ENCODE measurements around the gene ITM2B. TPM values are rescaled to one million over a fixed set of nuclear protein-coding genes. Genes with fewer than 3 reads are reported as not detected.

ITM2B gene
- polyA plus RNA-seq, 1 donor (not counting 4 experiments of a cell fraction or from before 2014, with no cell fraction given), result 401 TPM

DNA sequence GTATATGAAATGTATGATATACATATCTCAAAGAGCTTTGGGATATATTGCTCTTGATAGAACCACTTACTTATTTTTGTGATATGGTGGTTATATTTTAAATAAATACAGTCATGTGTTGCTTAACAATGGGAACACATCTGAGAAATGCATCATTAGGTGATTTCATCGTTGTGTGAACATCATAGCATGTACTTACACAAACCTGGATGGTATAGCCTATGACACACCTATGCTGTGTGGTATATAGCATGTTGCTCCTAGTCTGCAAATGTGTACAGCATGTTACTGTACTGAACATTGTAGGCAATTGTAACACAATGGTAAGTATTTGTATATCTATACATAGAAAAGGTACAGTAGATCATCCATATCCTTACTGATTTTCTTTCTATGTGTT lies 78.2 kb downstream of the ITM2B start:
- FAIRE-seq, result no peak
- no peak for DNase-seq (ENCODE audit: low read depth, low spot score)

DNA sequence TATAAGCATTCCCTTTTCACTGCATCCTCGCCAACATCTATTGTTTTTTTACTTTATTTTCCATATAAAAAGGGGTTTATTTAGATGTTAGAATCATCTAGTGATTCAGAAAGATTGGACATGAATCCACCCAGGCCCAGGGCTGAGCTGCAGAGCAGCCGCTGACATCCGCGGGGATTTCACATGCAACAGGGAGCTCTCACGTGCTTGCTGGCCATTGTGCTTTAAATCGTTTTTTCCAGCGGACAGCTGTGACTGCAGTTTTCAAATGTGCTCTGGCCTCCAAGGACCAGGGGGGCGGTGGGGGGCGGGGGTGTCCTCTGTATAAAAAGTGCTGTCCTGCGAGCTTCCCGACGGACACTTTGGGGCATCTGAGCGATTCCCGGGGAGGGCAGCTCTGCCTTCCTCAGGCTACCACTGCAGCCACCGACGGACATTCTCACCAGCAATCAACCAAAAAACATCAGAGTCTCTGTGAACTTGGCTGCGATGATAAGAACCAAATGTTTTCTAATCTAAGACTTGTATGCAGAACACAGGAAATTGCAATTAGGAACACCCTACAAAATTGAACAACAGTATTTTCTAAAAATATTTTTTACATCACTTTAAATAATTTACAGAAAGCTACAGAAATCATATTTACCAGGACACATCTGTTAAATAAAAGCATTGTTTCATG lies 83.1 kb downstream of the ITM2B start:
- DNase-seq (ENCODE audit: low read depth, low spot score) (no peak), FAIRE-seq (no peak)
- Histone ChIP-seq H4K20me1 (ENCODE audit: control insufficient read depth, extremely low read depth, insufficient read depth, low read length) (no peaks in the 10 kb centered on the region), H3K4me3 (ENCODE audit: control insufficient read depth in 2 of 3, extremely low read depth in 1 of 3, insufficient read depth in 2 of 3, low read depth in 1 of 3, low read length in 3 of 3) (no peak overlapping the region), H3K27ac (ENCODE audit: control insufficient read depth, insufficient read depth, low read length) (no peak overlapping the region), H3K9me1 (ENCODE audit: control insufficient read depth, extremely low read depth, insufficient read depth, low read length) (no peaks in the 10 kb centered on the region), H3K4me1 (ENCODE audit: control insufficient read depth, extremely low read depth, insufficient read depth, low read length) (peaks cover 2% of the 10 kb centered on the region), H2AFZ (ENCODE audit: control insufficient read depth, low read length) (no peak overlapping the region), H3K9me3 (ENCODE audit: control insufficient read depth, low read depth, low read length) (no peaks in the 10 kb centered on the region), H3K4me2 (ENCODE audit: control insufficient read depth, extremely low read depth, insufficient read depth, low read depth, low read length) (no peak overlapping the region), H3K36me3 (ENCODE audit: control insufficient read depth in 2 of 2, extremely low read depth in 1 of 2, insufficient read depth in 2 of 2, low read length in 2 of 2) (peaks cover 2 to 4% of the 10 kb centered on the region in 2 experiments), H3K27me3 (ENCODE audit: control insufficient read depth, extremely low read depth, insufficient read depth, low read length) (no peaks in the 10 kb centered on the region), H3K9ac (ENCODE audit: control insufficient read depth, extremely low read depth, insufficient read depth, low read length) (no peak overlapping the region), H3K79me2 (ENCODE audit: control insufficient read depth, insufficient read depth, low read length) (peaks cover 18% of the 10 kb centered on the region)
- dilution Hi-C loops (cut with MboI; ENCODE audit: extremely low pct_ligation_motif_present, low sequenced_read_pairs), result no loop called here
- no peak for TF ChIP-seq EZH2 (IDR thresholded peaks at IDR 0.05; ENCODE audit: low read length)
- TF ChIP-seq, protein P1, sequence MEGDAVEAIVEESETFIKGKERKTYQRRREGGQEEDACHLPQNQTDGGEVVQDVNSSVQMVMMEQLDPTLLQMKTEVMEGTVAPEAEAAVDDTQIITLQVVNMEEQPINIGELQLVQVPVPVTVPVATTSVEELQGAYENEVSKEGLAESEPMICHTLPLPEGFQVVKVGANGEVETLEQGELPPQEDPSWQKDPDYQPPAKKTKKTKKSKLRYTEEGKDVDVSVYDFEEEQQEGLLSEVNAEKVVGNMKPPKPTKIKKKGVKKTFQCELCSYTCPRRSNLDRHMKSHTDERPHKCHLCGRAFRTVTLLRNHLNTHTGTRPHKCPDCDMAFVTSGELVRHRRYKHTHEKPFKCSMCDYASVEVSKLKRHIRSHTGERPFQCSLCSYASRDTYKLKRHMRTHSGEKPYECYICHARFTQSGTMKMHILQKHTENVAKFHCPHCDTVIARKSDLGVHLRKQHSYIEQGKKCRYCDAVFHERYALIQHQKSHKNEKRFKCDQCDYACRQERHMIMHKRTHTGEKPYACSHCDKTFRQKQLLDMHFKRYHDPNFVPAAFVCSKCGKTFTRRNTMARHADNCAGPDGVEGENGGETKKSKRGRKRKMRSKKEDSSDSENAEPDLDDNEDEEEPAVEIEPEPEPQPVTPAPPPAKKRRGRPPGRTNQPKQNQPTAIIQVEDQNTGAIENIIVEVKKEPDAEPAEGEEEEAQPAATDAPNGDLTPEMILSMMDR (optimal IDR thresholded peaks at IDR 0.05 in 1 of 3, IDR thresholded peaks at IDR 0.05 in 1 of 3, conservative IDR thresholded peaks at IDR 0.05 in 1 of 3; ENCODE audit: extremely low read depth in 1 of 3, insufficient read depth in 2 of 3, low read length in 3 of 3), result no peak

More for the DNA sequence above, 78.2 kb downstream of the ITM2B start:
- TF ChIP-seq, protein P1 (optimal IDR thresholded peaks at IDR 0.05 in 1 of 3, IDR thresholded peaks at IDR 0.05 in 1 of 3, conservative IDR thresholded peaks at IDR 0.05 in 1 of 3; ENCODE audit: extremely low read depth in 1 of 3, insufficient read depth in 2 of 3, low read length in 3 of 3), result no peak
- TF ChIP-seq EZH2 (IDR thresholded peaks at IDR 0.05; ENCODE audit: low read length), result no peak
- H3K4me1 ChIP-seq (ENCODE audit: control insufficient read depth, extremely low read depth, insufficient read depth, low read length), result peaks cover 2% of the 10 kb centered on the region
- H3K36me3 ChIP-seq (ENCODE audit: control insufficient read depth in 2 of 2, extremely low read depth in 1 of 2, insufficient read depth in 2 of 2, low read length in 2 of 2), result no peaks in the 10 kb centered on the region
- no peak overlapping the region for H3K4me3 ChIP-seq (ENCODE audit: control insufficient read depth in 2 of 3, extremely low read depth in 1 of 3, insufficient read depth in 2 of 3, low read depth in 1 of 3, low read length in 3 of 3)
- no peaks in the 10 kb centered on the region for H3K9me1 ChIP-seq (ENCODE audit: control insufficient read depth, extremely low read depth, insufficient read depth, low read length)
- no peaks in the 10 kb centered on the region for H4K20me1 ChIP-seq (ENCODE audit: control insufficient read depth, extremely low read depth, insufficient read depth, low read length)
- H3K4me2 ChIP-seq (ENCODE audit: control insufficient read depth, extremely low read depth, insufficient read depth, low read depth, low read length), result no peak overlapping the region
- H3K9me3 ChIP-seq (ENCODE audit: control insufficient read depth, low read depth, low read length), result no peaks in the 10 kb centered on the region
- no peaks in the 10 kb centered on the region for H3K27me3 ChIP-seq (ENCODE audit: control insufficient read depth, extremely low read depth, insufficient read depth, low read length)
- no peak overlapping the region for H2AFZ ChIP-seq (ENCODE audit: control insufficient read depth, low read length)
- peaks cover 26% of the 10 kb centered on the region for H3K79me2 ChIP-seq (ENCODE audit: control insufficient read depth, insufficient read depth, low read length)
- H3K9ac ChIP-seq (ENCODE audit: control insufficient read depth, extremely low read depth, insufficient read depth, low read length), result no peak overlapping the region
- dilution Hi-C loops (cut with MboI; ENCODE audit: extremely low pct_ligation_motif_present, low sequenced_read_pairs), result no loop called here
- H3K27ac ChIP-seq (ENCODE audit: control insufficient read depth, insufficient read depth, low read length), result no peak overlapping the region
